HCT116 (cell line): ENCODE results near the gene ABHD4. TPM values are rescaled to one million over a fixed set of nuclear protein-coding genes. Genes with fewer than 3 reads are reported as not detected.

Experiments
- ATAC-seq: fragments of 200-7000 bp; cut with Tn5 transposase; 2 replicates; pipeline ENCODE4 v1.9.1; 2020; ENCODE audit warnings: mild to moderate bottlenecking, moderate library complexity
- BruUV-seq: library from RNA; stranded (reverse); fragments of 400-500 nt; replicated peaks from 2 replicates; lab custom pipeline; 2021; lab: Mats Ljungman, UMichigan
- CTCF ChIA-PET: fragments of 300-600 bp; sonication (Branson Sonifier 250); formaldehyde crosslinking; loops from one replicate; lab custom pipeline; 2021; ENCODE audit warnings: antibody characterized with exemption; lab: Charles Lee
- POLR2A ChIA-PET: fragments of 300-600, 350-600 bp; sonication (Branson Sonifier 250); formaldehyde crosslinking; loops from one replicate; lab custom pipeline; 2021; ENCODE audit warnings: antibody characterized with exemption; lab: Charles Lee
- RAD21 ChIA-PET, 2 experiments: fragments of 300-600 bp; sonication (Branson Sonifier 250); formaldehyde crosslinking; loops; one replicate each; lab custom pipeline; 2023; ENCODE audit warnings: low total read pairs in 2 of 2; ENCODE audit not compliant: uncharacterized antibody in 2 of 2, unreplicated experiment in 2 of 2, low non-redundant PET in 1 of 2; lab: Charles Lee
- DNase-seq: peaks from one replicate; pipeline ENCODE4 v3.0.0-alpha.2; 2010; ENCODE audit warnings: low read depth, low spot score
- H2AFZ ChIP-seq: fragments of 200-600 bp; shearing (Covaris generic), sonication (generic); 2 replicates; pipeline ENCODE4 v1.6.1; 2017; ENCODE audit warnings: low read depth, mixed run types, mixed read lengths, antibody characterized with exemption, low read length; ENCODE audit not compliant: poor library complexity, severe bottlenecking
- H3K27ac ChIP-seq: 2 replicates; pipeline ENCODE4 v1.5.1; 2012; ENCODE audit warnings: low read depth, low read length
- H3K27me3 ChIP-seq: fragments of 200-600 bp; sonication (generic); 2 replicates; pipeline ENCODE4 v1.6.1; 2016; ENCODE audit warnings: mixed run types, low read length, mixed read lengths; ENCODE audit not compliant: insufficient read depth
- H3K36me3 ChIP-seq, 2 experiments: fragments of 200-500 bp in 1 of 2; fragments of 200-600 bp in 1 of 2; sonication (Bioruptor generic) in 1 of 2; sonication (generic) in 1 of 2; 2 replicates each; pipeline versions ENCODE4 v1.5.1 to v1.6.1; 2014 to 2016; ENCODE audit warnings: low read length in 2 of 2, inconsistent platforms in 1 of 2, mixed read lengths in 1 of 2, mixed run types in 1 of 2; ENCODE audit not compliant: insufficient read depth in 2 of 2, control insufficient read depth in 1 of 2
- H3K4me1 ChIP-seq, 2 experiments: fragments of 200-600 bp in 1 of 2; sonication (generic) in 1 of 2; 2 replicates each; pipeline versions ENCODE4 v1.5.1 to v1.6.1; 2012 to 2017; ENCODE audit warnings: low read length in 2 of 2, inconsistent platforms in 1 of 2, mild to moderate bottlenecking in 1 of 2, mixed read lengths in 1 of 2, mixed run types in 1 of 2, moderate library complexity in 1 of 2; ENCODE audit not compliant: insufficient read depth in 2 of 2, control insufficient read depth in 1 of 2
- H3K4me2 ChIP-seq: fragments of 200-600 bp; sonication (generic); 2 replicates; pipeline ENCODE4 v1.6.1; 2017; ENCODE audit warnings: mixed run types, low read length, mixed read lengths
- H3K4me3 ChIP-seq, 2 experiments: fragments of 200-600 bp in 1 of 2; sonication (generic) in 1 of 2; replicated peaks in 1 of 2; 2 replicates each; pipeline ENCODE4 v1.5.1; 2011 to 2016; ENCODE audit warnings: low read length in 2 of 2, control low read depth in 1 of 2, low read depth in 1 of 2, mild to moderate bottlenecking in 1 of 2, mixed read lengths in 1 of 2, mixed run types in 1 of 2
- H3K79me2 ChIP-seq: fragments of 200-600 bp; sonication (generic); 2 replicates; pipeline ENCODE4 v1.6.1; 2017; ENCODE audit warnings: mild to moderate bottlenecking, mixed run types, low read length, moderate library complexity, mixed read lengths; ENCODE audit not compliant: insufficient read depth
- H3K9ac ChIP-seq: fragments of 200-600 bp; sonication (generic); 2 replicates; pipeline ENCODE4 v1.6.1; 2016; ENCODE audit warnings: low read length, mixed read lengths
- H3K9me2 ChIP-seq: fragments of 200-600 bp; sonication (generic), shearing (Covaris generic); 2 replicates; pipeline ENCODE4 v1.6.1; 2017; ENCODE audit warnings: mixed run types, mild to moderate bottlenecking, moderate library complexity; ENCODE audit not compliant: insufficient read depth
- H3K9me3 ChIP-seq, 2 experiments: fragments of 200-500 bp in 1 of 2; fragments of 200-600 bp in 1 of 2; sonication (Bioruptor generic) in 1 of 2; sonication (generic) in 1 of 2; 2 replicates each; pipeline ENCODE4 v1.6.1; 2014 to 2017; ENCODE audit warnings: low read length in 2 of 2, mixed read lengths in 2 of 2, inconsistent platforms in 1 of 2, low read depth in 1 of 2, mild to moderate bottlenecking in 1 of 2, mixed run types in 1 of 2, moderate library complexity in 1 of 2; ENCODE audit not compliant: control insufficient read depth in 1 of 2, insufficient read depth in 1 of 2
- H4K20me1 ChIP-seq: fragments of 200-600 bp; sonication (generic), shearing (Covaris generic); 2 replicates; pipeline ENCODE4 v1.6.1; 2017; ENCODE audit warnings: mixed run types, mild to moderate bottlenecking, moderate library complexity; ENCODE audit not compliant: insufficient read depth
- ATF3 ChIP-seq: IDR thresholded peaks from 2 replicates; pipeline ENCODE4 v1.6.1; 2012
- CBX3 ChIP-seq: IDR thresholded peaks from 2 replicates; pipeline ENCODE4 v1.6.1; 2012; ENCODE audit warnings: low read depth
- CEBPB ChIP-seq: IDR thresholded peaks from 2 replicates; pipeline ENCODE4 v1.6.1; 2012; ENCODE audit warnings: low read depth
- EGR1 ChIP-seq: IDR thresholded peaks from 2 replicates; pipeline ENCODE4 v1.6.1; 2012; ENCODE audit warnings: low read depth
- FOSL1 ChIP-seq: IDR thresholded peaks from 2 replicates; pipeline ENCODE4 v1.6.1; 2012; ENCODE audit warnings: low read depth
- JUND ChIP-seq: IDR thresholded peaks from 2 replicates; pipeline ENCODE4 v1.6.1; 2012
- MAX ChIP-seq: IDR thresholded peaks from 2 replicates; pipeline ENCODE4 v1.6.1; 2012
- POLR2A ChIP-seq: IDR thresholded peaks from 2 replicates; pipeline ENCODE4 v1.7.0; 2011; ENCODE audit warnings: borderline replicate concordance; ENCODE audit not compliant: insufficient read depth, insufficient read length; ENCODE audit errors: extremely low read depth
- POLR2AphosphoS5 ChIP-seq: IDR thresholded peaks from 2 replicates; pipeline ENCODE4 v1.6.1; 2011; ENCODE audit warnings: mild to moderate bottlenecking, low read depth, low read length, moderate library complexity
- RAD21 ChIP-seq: IDR thresholded peaks from 2 replicates; pipeline ENCODE4 v1.6.1; 2012; ENCODE audit warnings: low read depth, mild to moderate bottlenecking
- REST ChIP-seq: IDR thresholded peaks from 2 replicates; pipeline ENCODE4 v1.6.1; 2012; ENCODE audit warnings: low read depth
- SP1 ChIP-seq: IDR thresholded peaks from 2 replicates; pipeline ENCODE4 v1.6.1; 2012; ENCODE audit warnings: low read depth
- SRF ChIP-seq: IDR thresholded peaks from 2 replicates; pipeline ENCODE4 v1.6.1; 2012; ENCODE audit warnings: low read depth
- TCF7L2 ChIP-seq: IDR thresholded peaks from 2 replicates; pipeline ENCODE4 v1.7.0; 2011; ENCODE audit warnings: borderline replicate concordance, inconsistent platforms; ENCODE audit not compliant: insufficient read depth, insufficient read length; ENCODE audit errors: extremely low read depth
- YY1 ChIP-seq: IDR thresholded peaks from 2 replicates; pipeline ENCODE4 v1.6.1; 2011; ENCODE audit warnings: low read length, low read depth, moderate library complexity, mild to moderate bottlenecking; ENCODE audit not compliant: insufficient replicate concordance; ENCODE audit errors: extremely low read depth
- ZNF274 ChIP-seq: fragments of 200-500 bp; sonication (Bioruptor generic); IDR thresholded peaks from 2 replicates; pipeline ENCODE4 v1.6.1; 2014; ENCODE audit warnings: mild to moderate bottlenecking, low read depth, low read length, inconsistent platforms
- intact Hi-C: fragments of 100-400 bp; cut with micrococcal nuclease; formaldehyde crosslinking; loops from 2 replicates; pipeline ENCODE4 v1.10.0; 2022
- total RNA-seq: library from RNA; stranded (reverse); gene quantifications from one replicate; pipeline ENCODE4 v1.2.1, GENCODE V29; 2021; ENCODE audit not compliant: unreplicated experiment

Gene ABHD4
- total RNA-seq, 1 experiment from 2014 or later, result 9.4 TPM

- no peaks in the 10 kb centered on the region for H3K36me3 ChIP-seq
- H3K4me1 ChIP-seq, result peaks cover 5 to 6% of the 10 kb centered on the region in 2 experiments; a peak in 2 of 4 replicates
- H4K20me1 ChIP-seq, result no peaks in the 10 kb centered on the region
- no TSS peak for BruUV-seq
- H3K79me2 ChIP-seq, result no peaks in the 10 kb centered on the region
- ATAC-seq, result no peak
- H3K27me3 ChIP-seq, result no peaks in the 10 kb centered on the region
- CTCF ChIA-PET, result no interaction called here
- H3K9ac ChIP-seq, result no peak overlapping the region
- no peak overlapping the region for H2AFZ ChIP-seq
- no peak overlapping the region for H3K4me3 ChIP-seq
- H3K27ac ChIP-seq, result no peak overlapping the region
- DNase-seq, result no peak
- no peaks in the 10 kb centered on the region for H3K9me2 ChIP-seq
- H3K4me2 ChIP-seq, result no peak overlapping the region
- RAD21 ChIA-PET, result no interaction called here
- POLR2A ChIA-PET, result no interaction called here
- TF ChIP-seq TCF7L2, result no peak
- no peak for TF ChIP-seq CBX3
- TF ChIP-seq ATF3, result no peak
- TF ChIP-seq SP1, result no peak
- no peak for TF ChIP-seq FOSL1
- no peak for TF ChIP-seq SRF
- TF ChIP-seq REST, result no peak
- no peak for TF ChIP-seq POLR2AphosphoS5
- TF ChIP-seq YY1, result no peak
- no peak for TF ChIP-seq ZNF274
- no peak for TF ChIP-seq POLR2A
- no peak for TF ChIP-seq MAX
- TF ChIP-seq EGR1, result no peak
- no peak for TF ChIP-seq CEBPB
- TF ChIP-seq JUND, result no peak
- TF ChIP-seq RAD21, result no peak
- intact Hi-C loops, result no loop called here
- no peaks in the 10 kb centered on the region for H3K9me3 ChIP-seq
These were observed 24.9 kb downstream of the ABHD4 start for GRCh38 chr14:22623047-22623446.
